Measurements from ENCODE around the gene SLC25A41. TPM values are rescaled to one million over a fixed set of nuclear protein-coding genes. Genes with fewer than 3 reads are reported as not detected.
A peak's percentile ranks its signal among the peaks of the same experiment; 100 is the strongest.

SLC25A41 gene
- total RNA-seq, 2 donors from 2014 or later, result 0.18 to 0.57 TPM

- intact Hi-C loops (cut with DNase I), result loop anchor here (2.0 to 5.0 kb wide), 2 partner anchors 31 to 151 kb away; partner anchors contain the start of gene GTF2F1
- Histone ChIP-seq H3K36me3 (peaks cover 0 to 17% of the 10 kb centered on the region in 2 donors), H3K27me3 (replicated peaks; ENCODE audit: insufficient read depth) (no peaks in the 10 kb centered on the region), H3K27ac (peak overlapping the region; percentile 66 to 74), H3K4me1 (replicated peaks) (peaks cover 5% of the 10 kb centered on the region), H3K4me3 (peak overlapping the region; percentile 73 to 75), H3K9me3 (no peaks in the 10 kb centered on the region)
- under 1% methylated on average over 18 of the region's 20 CpGs for WGBS
- no peak for DNase-seq (ENCODE audit: low spot score)
- no peak for TF ChIP-seq CTCF (IDR thresholded peaks at IDR 0.05)
- TF ChIP-seq POLR2AphosphoS5 (IDR thresholded peaks at IDR 0.05), result no peak
These were observed 9.9 kb downstream of the SLC25A41 start for GRCh38 chr19:6423499-6424194.

- no peak overlapping the region for H3K4me3 ChIP-seq
- TF ChIP-seq POLR2AphosphoS5 (IDR thresholded peaks at IDR 0.05) (no peak), POLR2A (IDR thresholded peaks at IDR 0.05) (no peak), CTCF (IDR thresholded peaks at IDR 0.05) (no peak)
- DNase-seq (ENCODE audit: low spot score), result no peak
- intact Hi-C loops (cut with DNase I), result loop anchor here (5.0 kb wide), 1 partner anchor 149 kb away; no protein-coding TSS in a partner anchor
- peaks cover under 1 to 40% of the 10 kb centered on the region in 2 donors for H3K36me3 ChIP-seq
- no peaks in the 10 kb centered on the region for H3K9me3 ChIP-seq
- no peaks in the 10 kb centered on the region for H3K27me3 ChIP-seq (replicated peaks; ENCODE audit: insufficient read depth)
- WGBS, result 66% methylated on average over 20 of the region's 20 CpGs
- H3K4me1 ChIP-seq (replicated peaks), result peaks cover 5% of the 10 kb centered on the region
- no peak overlapping the region for H3K27ac ChIP-seq
These were observed 12.2 kb downstream of the SLC25A41 start for GRCh38 chr19:6421075-6422014.

- Histone ChIP-seq H3K27ac (no peak overlapping the region), H3K4me1 (replicated peaks) (peaks cover 5% of the 10 kb centered on the region), H3K4me3 (no peak overlapping the region), H3K9me3 (no peaks in the 10 kb centered on the region), H3K27me3 (replicated peaks; ENCODE audit: insufficient read depth) (no peaks in the 10 kb centered on the region), H3K36me3 (peaks cover 16 to 56% of the 10 kb centered on the region in 2 donors)
- intact Hi-C loops (cut with DNase I), result loop anchor here (5.0 kb wide), 1 partner anchor 196 kb away; no protein-coding TSS in a partner anchor
- 88% methylated on average over 19 of the region's 19 CpGs for WGBS
- TF ChIP-seq POLR2A (IDR thresholded peaks at IDR 0.05) (no peak), POLR2AphosphoS5 (IDR thresholded peaks at IDR 0.05) (no peak), CTCF (IDR thresholded peaks at IDR 0.05) (no peak)
- DNase-seq (ENCODE audit: low spot score), result no peak
These were observed 15.0 kb downstream of the SLC25A41 start for GRCh38 chr19:6418562-6418932.

GRCh38 chr19:6417713-6418561, 15.6 kb downstream of the SLC25A41 start:
- Histone ChIP-seq H3K4me3 (no peak overlapping the region), H3K27me3 (replicated peaks; ENCODE audit: insufficient read depth) (no peaks in the 10 kb centered on the region), H3K27ac (no peak overlapping the region), H3K9me3 (no peaks in the 10 kb centered on the region), H3K4me1 (replicated peaks) (peaks cover under 1% of the 10 kb centered on the region), H3K36me3 (peaks cover 16 to 56% of the 10 kb centered on the region in 2 donors)
- TF ChIP-seq CTCF (IDR thresholded peaks at IDR 0.05) (peak in 3 of 4 experiments; percentile 27 to 45 (median 43)), POLR2A (IDR thresholded peaks at IDR 0.05) (no peak)
- no peak for DNase-seq (ENCODE audit: low spot score)
- WGBS, result 73% methylated on average over 32 of the region's 33 CpGs
- intact Hi-C loops (cut with DNase I), result loop anchor here (5.0 kb wide), 1 partner anchor 196 kb away; no protein-coding TSS in a partner anchor

Measured in prostate gland (tissue), 2 donors.